Stimulated activated CD8-positive, alpha-beta memory T cell treated with anti-CD3 and anti-CD28 coated beads, Interleukin-4, amount 100 ng/mL, for 48 hours (primary cell): Measurements from ENCODE around the gene TRIM63.
A peak's percentile ranks its signal among the peaks of the same experiment; 100 is the strongest.

Experiments
- DNase-seq: peaks from one replicate; pipeline ENCODE4 v3.0.0-alpha.2; 2020

The TRIM63 gene

GRCh38 chr1:26032656-26033357 lies 34.6 kb downstream of the TRIM63 start:
- no peak for DNase-seq

- no peak for DNase-seq
Observed at GRCh38 chr1:26031611-26032220, 35.7 kb downstream of the TRIM63 start.

DNA sequence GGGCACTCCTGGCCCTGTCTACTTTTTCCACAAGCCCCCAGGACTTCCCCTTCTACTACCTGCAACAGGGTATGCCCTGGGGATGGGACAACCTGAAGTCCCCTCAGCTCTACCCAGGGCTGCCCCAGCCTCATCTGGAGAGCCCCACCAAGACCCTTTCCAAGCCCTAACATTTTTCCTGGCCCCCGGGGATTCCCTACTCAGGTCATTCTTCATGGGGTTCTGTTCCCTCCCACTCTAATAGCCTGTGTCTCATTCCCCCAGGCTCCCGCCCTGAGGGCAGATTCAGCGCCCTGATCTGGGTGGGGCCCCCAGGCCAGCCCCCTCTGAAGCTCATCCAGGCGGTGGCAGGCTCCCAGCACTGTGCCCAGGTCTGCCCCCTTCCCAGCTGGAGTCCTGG lies 36.2 kb downstream of the TRIM63 start:
- DNase-seq: no peak

DNA sequence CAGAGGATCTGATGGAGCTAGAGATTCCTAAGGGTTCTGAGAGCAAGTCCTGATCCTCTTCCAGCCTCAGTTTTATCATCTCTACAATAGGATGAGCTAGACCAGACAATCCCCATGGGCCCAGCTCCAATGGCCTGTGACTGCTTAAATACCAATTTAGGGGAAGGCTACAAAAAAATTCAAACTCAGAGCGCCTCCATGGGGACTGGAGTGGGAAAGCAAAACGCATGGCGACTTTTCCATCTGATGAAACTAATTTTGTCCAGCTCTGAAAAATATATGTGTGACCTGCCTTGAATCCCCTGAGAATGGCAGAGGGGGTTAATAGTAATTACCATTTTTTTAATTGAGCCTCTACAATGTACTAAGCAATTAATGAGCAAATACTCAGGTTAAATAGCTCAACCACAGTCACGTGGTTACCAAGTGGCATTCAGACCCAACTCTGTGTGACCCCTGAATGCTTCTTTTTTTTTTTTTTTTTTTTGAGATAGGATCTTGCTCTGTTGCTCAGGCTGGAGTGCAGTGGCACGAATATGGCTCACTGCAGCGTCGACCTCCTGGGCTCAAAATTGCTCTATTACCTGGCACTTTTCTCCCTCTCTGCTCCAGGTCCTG lies 37.5 kb downstream of the TRIM63 start:
- DNase-seq: no peak

GRCh38 chr1:26029054-26029863 lies 38.2 kb downstream of the TRIM63 start:
- no peak for DNase-seq

DNA sequence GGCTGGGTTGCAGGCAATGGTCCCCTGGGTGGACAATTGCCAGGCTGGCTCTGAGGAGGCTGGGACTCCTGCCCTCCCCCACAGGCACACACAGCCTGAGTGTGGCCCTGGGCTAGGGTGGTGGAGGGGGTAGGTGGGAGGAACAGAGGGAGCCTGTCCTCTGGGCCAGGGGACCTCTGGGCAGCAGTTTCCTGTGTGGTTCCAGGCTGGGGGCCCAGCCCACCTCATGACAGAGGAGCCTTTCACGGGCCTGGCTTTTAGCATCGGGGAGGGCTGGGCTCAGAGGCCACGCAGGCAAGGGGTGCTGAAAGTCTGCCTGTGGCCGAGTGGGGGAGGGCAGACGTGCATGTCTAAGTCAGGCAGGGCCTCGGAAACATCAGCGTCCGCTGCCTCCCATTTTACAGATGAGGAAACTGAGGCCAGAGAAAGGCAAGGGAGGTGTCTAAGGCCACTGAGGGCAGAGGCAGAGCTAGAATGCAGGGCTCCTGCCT lies 38.9 kb downstream of the TRIM63 start:
- DNase-seq: no peak

GRCh38 chr1:26027716-26028489 lies 39.5 kb downstream of the TRIM63 start:
- no peak for DNase-seq

DNA sequence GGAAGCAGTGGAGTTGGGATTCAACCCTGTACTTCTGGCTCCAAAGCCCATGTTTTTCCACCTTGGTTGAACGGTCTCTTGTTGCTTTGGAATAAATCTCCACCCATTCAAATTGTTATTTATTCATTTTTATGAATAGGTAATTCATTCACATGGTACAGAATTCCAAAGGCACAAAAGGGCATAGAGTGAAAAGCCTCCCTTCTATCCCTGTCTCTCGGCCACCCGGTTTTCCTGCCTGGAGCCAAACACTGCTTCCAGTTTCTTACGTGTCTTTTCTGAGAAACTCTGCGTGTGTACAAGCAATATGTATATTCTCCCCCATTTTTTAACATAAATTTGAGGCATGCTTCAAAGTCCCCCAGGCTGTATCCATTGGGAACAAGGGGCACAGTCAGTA lies 41.9 kb downstream of the TRIM63 start:
- DNase-seq: no peak

DNA sequence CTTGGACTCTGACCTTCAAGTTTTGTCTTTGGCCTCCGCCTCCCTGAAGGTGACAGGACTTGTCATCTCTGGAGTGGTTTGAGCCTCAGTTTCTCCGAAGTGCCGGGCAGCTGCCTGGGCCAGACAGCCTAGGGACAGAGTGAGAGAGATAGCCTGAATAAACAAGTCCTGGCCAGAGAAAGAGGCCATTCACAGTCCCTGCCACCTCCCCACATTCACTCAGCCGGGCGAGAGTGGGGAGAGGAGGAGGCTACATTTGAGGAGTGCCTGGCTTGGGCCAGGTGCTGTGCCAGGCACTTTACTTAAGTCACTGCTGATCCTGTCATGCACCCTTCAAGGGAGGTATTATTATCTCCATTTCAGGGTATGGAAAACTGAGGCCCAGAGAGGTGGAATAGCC lies 42.4 kb downstream of the TRIM63 start:
- no peak for DNase-seq

DNA sequence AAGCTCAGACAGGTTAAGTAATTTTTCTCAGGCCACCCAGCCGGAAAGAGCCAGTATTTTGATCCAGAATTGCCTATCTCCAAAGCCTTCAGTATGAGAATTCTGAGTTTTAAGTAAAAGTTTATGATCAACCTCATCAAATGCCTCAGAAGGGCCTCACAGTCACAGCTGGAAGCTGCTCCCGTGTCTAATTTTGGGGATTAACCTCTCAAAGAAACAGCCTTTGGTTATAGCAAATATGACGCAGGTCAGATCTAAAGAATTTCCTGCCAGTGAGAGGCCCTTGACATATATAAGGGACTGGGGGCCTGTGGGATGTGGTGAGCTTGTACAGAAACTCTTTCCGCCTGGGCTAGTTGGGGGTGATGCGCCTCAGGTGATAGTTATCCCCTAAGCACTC lies 43.6 kb downstream of the TRIM63 start:
- no peak for DNase-seq

DNA sequence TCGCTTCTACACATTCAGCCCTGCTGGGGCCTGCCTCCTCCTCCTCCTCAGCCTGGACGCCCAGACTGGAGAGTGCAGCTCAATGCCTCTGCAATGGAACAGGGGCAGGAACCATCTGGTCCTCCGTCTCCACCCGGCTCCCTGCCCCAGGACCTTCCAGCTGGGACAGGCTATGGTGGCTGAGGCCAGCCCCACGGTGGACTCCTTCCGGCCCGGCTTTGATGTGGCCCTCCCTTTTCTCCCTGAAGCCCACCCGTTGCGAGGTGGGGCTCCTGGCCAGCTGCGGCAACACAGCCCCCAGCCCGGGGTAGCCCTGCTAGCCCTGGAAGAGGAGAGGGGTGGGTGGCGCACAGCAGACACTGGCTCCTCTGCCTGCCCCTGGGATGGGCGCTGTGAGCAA lies 44.4 kb downstream of the TRIM63 start:
- no peak for DNase-seq

DNA sequence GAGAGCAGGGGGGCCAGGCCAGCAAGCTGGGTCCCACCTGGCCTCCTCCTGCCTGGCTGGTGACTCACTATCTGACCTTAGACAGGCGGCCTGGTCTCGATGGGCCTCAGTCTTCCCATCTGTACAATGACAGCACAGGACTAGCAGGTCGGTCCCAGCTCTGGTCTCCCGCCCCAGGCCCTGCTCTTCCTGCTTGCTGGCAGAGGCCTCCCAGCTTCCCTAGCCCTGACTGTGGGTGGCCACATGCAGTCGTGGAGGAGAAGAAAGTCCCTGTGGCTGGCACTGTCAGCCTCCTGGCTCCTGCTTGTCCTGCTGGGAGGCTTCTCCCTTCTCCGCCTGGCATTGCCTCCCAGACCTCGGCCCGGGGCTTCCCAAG lies 45.0 kb downstream of the TRIM63 start:
- no peak for DNase-seq

DNA sequence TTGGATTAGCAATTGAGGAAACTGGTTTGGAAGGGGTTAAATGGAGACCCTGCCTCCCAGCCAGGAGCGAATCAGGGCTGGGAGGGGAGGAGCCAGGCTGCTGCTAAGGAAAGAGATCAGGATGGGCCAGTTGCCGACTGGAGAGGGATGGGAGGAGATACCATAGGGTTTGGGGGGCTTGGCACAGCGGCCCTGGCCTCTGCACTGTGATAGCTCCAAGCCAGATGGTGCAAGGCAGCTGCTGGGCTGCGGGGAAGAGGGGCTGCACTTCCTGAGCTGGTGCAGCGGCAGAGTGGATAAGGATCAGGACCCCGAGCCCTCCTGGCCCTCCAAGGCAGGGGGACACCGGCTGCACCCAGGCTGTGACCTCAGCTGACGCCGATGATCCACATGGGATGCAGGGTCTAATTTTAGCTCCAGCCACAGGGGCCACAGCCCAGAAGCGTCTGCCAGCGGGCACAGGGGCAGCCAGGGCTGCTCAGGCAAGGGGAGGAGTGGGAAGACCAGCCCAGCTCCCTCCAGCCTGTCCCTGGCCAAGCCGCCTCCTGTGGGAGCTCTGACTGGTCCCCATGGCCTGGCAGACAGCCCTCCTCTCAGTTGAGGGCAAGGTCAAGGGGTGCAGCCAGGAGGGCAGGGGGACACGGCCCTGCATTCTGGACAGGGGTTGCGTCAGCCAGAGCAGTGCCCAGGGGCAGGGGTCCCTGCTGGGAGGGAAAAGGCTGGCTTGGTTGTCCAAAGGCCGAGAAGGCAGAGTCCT lies 45.6 kb downstream of the TRIM63 start, which contains the start of gene EXTL1:
Gene EXTL1, plus strand, starts transcription at position 129 of the 757 bp plus-strand sequence. CDS start 872 bp downstream, outside the sequence.
- no peak for DNase-seq

DNA sequence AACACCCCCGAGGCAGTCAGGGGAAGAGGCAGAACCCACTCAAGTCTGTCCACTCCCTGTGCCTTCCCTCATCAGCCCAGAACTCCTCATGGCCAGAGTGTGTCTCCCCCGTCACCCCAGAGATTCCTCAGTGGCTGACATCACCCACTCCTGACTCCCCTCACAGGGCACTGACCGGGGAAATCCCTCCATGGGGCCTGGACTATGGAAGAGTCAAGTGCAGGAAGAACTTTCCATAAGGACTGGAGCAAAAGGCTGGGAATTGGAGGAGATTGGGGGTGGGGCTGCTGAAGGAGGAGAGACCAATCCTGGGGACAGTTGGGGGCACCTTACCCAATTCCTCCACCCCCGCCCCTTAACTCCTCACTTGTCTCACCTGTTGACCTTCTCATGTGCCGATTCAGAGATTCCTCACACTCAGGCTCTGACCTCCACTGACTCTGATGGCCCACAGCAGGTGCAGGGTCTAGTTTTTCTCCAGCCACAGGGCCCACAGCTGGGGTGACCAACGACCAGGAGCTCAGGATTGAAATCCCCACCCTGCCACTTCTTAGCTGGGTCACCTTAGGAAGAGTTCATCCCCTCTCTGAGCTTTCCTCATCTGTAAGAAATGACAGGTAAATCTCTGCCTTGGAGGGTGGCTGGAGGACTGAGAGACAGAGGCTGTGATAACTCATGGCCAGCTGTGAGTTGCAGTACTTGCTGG lies 46.3 kb downstream of the TRIM63 start:
- DNase-seq: no peak

DNA sequence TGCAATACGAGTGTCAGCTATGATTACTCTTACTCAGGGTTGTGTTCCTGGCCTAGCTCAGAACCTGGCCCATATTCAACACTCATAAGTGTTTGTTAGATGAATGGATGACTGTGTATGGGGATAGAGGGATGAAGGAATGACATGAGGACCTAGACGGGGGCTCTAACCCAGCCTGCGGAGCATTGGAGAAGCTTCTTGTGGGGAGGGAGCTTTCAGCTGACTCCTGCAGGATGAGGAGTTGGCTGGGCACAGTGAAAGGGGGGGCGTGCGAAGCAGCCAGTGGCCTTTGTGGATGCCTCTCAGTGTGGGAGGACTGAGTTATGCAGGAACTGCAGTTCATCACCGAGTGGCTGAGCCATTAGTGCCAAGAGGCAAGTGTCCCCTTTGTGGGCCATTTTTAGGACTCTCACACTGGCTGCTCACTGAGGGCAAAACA lies 47.1 kb downstream of the TRIM63 start:
- DNase-seq: no peak

GRCh38 chr1:26019641-26020315 lies 47.7 kb downstream of the TRIM63 start:
- no peak for DNase-seq

- DNase-seq: no peak
Observed at GRCh38 chr1:26017606-26018005, 49.8 kb downstream of the TRIM63 start.

DNA sequence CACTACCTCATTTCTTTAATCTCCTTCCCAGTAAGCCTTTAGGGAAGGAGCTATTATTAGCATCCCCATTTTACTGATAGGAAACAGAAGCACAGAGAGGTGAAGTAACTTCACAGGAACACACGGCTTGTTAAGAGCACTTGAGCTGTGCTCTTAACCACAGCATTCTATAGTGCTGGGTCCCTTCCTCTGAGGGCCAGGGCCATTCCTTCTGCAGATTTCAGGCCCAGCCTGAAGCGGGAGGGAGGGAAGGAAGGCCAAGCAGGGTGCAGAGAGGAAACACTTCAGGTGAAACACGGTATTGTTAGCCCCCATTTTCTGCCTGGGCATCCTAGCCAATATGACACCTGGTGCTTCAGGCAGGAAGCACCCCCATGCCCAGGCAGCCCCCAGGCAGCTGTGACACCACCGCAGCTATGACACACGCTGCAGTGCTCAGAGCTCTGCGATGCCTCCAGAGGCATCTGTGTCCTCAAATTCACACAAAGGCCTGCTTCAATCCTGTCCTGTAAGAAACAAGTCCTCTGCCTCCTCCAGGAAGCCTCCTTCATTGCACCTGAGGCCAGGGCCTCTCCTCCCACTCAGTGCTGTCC lies 50.4 kb downstream of the TRIM63 start:
- peak; percentile 31 for DNase-seq

DNA sequence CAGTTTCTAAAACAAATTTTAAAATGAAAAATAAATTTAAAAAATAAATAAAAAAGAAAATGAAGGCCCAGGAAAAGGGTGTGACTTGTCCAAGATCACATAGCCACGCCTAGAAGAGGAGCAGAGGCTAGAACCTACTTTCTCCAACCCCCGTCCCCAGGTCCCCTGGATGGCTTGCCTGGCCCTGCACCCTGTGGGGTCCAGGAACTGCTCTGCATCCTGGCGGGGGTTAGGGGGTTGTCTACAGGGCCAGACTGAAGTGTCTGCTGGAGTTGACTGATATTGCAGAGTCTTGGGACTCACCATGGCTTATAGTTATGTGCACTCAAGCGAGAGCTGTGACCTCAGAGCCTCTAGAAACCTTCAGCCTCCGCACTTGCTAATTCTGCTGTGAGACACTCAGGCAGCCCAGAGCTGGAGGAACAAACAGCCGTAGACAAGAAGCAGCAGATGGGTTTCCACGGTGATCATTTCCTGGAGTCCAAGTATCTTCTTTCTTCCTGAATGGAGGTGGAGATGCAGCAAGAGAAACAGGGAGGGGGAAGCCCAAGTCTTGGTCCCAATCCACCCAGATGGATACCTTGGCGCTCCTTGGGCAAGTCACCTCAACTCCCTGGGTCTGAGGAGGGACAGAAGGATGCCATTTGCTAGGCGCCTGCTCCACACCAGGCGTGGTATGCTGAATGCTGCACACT lies 51.0 kb downstream of the TRIM63 start:
- DNase-seq: no peak
